Lung (tissue), 12 donors: ENCODE results near the gene IFNA1. TPM values are rescaled to one million over a fixed set of nuclear protein-coding genes. Genes with fewer than 3 reads are reported as not detected.

Source experiments
- ATAC-seq: fragments of 200-7000 bp; cut with Tn5 transposase; one replicate; pipeline ENCODE4 v1.9.1; 2020; ENCODE audit warnings: moderate number of reproducible peaks; ENCODE audit not compliant: insufficient read depth, low FRiP score
- DNase-seq, 3 donors: peaks; one replicate each; pipeline ENCODE4 v3.0.0-alpha.2; 2013 to 2017
- H3K27ac ChIP-seq, 2 donors: one replicate each; pipeline ENCODE4 v1.5.1; 2013; ENCODE audit warnings: mild to moderate bottlenecking in 2 of 2, moderate library complexity in 2 of 2, control low read depth in 1 of 2, inconsistent platforms in 1 of 2, low read depth in 1 of 2, low read length in 1 of 2
- H3K27me3 ChIP-seq, 3 donors: one replicate each; pipeline ENCODE4 v1.5.1; 2013; ENCODE audit warnings: low read length in 2 of 3; ENCODE audit not compliant: control insufficient read depth in 3 of 3, insufficient read depth in 3 of 3
- H3K36me3 ChIP-seq, 4 donors: one replicate each; pipeline ENCODE4 v1.5.1; 2013; ENCODE audit warnings: low read length in 4 of 4, mild to moderate bottlenecking in 1 of 4, moderate library complexity in 1 of 4; ENCODE audit not compliant: control insufficient read depth in 4 of 4, insufficient read depth in 4 of 4
- H3K4me1 ChIP-seq, 5 donors: one replicate each; pipeline ENCODE4 v1.5.1; 2013; ENCODE audit warnings: low read length in 5 of 5, mild to moderate bottlenecking in 2 of 5, moderate library complexity in 1 of 5; ENCODE audit not compliant: control insufficient read depth in 5 of 5, insufficient read depth in 5 of 5
- H3K4me3 ChIP-seq: one replicate; pipeline ENCODE4 v1.5.1; 2013; ENCODE audit warnings: mild to moderate bottlenecking, control low read depth, moderate library complexity
- H3K9ac ChIP-seq, 2 donors: one replicate each; pipeline ENCODE4 v1.5.1; 2013; ENCODE audit warnings: low read length in 2 of 2, control low read depth in 1 of 2; ENCODE audit not compliant: insufficient read depth in 1 of 2
- H3K9me3 ChIP-seq, 4 donors: one replicate each; pipeline ENCODE4 v1.5.1; 2013; ENCODE audit warnings: low read length in 3 of 4, mild to moderate bottlenecking in 1 of 4, moderate library complexity in 1 of 4; ENCODE audit not compliant: control insufficient read depth in 4 of 4, insufficient read depth in 3 of 4
- WGBS, 2 donors: extraction: QIAGEN DNeasy Blood & Tissue Kit; methylation state at CpG; one replicate each; pipeline ENCODE4 v1.1.7; 2013; 5-methylcytosine and 5-hydroxymethylcytosine counted together
- polyA plus RNA-seq, 2 donors: library from polyadenylated mRNA; stranded (reverse); fragments of 200-250 nt; gene quantifications; one replicate each; pipeline ENCODE4 v1.2.1, GENCODE V29; 2013
- total RNA-seq, 2 donors: library from RNA; depleted of rRNA in 1 of 2; stranded (reverse); fragments of >200 nt in 1 of 2; gene quantifications; one replicate each; pipeline ENCODE4 v1.2.1, GENCODE V29; 2014 to 2021
- TF ChIP-seq, protein P1 (sequence below): IDR thresholded peaks from 2 replicates; pipeline ENCODE4 v1.5.1; 2012; ENCODE audit warnings: mild to moderate bottlenecking; ENCODE audit errors: control extremely low read depth, extremely low read depth
- donor health status: control.
- donor health status: control.
- donor health status: Bipolar disorder and iron deficiency.
- donor health status: healthy.
- donor health status: DM: yes; HTN: yes; CAD: no.

The IFNA1 gene
- total and polyA plus RNA-seq, 4 donors, result 0.22 TPM; not detected in 3

DNA sequence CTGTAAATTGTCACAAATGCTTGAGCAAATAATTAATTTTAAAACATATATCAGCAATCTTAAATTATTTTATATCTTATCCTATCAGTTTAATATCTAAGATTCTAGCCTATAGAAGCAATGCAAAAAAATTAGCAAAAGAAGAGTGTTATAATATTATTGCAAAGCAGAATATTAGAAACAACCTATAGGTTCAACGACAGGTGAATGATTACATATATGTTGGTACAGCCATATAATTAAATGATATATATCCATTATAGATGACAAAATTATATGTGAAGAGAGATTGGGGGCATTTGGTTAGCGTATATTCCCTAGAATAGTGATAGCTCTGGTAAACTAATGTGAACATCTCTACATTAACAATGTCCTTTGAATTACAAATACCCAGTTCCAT, 42.0 kb downstream of the IFNA1 start, which contains the start of gene IFNE:
Gene IFNE (minus strand): TSS at position 101 of the 400 bp plus-strand sequence. CDS start 619 bp downstream, outside the sequence.
- TF ChIP-seq, protein P1, sequence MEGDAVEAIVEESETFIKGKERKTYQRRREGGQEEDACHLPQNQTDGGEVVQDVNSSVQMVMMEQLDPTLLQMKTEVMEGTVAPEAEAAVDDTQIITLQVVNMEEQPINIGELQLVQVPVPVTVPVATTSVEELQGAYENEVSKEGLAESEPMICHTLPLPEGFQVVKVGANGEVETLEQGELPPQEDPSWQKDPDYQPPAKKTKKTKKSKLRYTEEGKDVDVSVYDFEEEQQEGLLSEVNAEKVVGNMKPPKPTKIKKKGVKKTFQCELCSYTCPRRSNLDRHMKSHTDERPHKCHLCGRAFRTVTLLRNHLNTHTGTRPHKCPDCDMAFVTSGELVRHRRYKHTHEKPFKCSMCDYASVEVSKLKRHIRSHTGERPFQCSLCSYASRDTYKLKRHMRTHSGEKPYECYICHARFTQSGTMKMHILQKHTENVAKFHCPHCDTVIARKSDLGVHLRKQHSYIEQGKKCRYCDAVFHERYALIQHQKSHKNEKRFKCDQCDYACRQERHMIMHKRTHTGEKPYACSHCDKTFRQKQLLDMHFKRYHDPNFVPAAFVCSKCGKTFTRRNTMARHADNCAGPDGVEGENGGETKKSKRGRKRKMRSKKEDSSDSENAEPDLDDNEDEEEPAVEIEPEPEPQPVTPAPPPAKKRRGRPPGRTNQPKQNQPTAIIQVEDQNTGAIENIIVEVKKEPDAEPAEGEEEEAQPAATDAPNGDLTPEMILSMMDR, result no peak

More for the DNA sequence above, 42.0 kb downstream of the IFNA1 start, which contains the start of gene IFNE:
- Histone ChIP-seq H3K9me3 (no peaks in the 10 kb centered on the region), H3K4me3 (no peak within 1 kb of the TSS), H3K4me1 (no peaks in the 10 kb centered on the region), H3K27me3 (no peaks in the 10 kb centered on the region), H3K9ac (no peak within 1 kb of the TSS), H3K27ac (no peak within 1 kb of the TSS), H3K36me3 (no peaks in the 10 kb centered on the region)
- DNase-seq (no peak), ATAC-seq (no peak)
- WGBS, 2 donors, result 91 to 97% methylated on average over 2 of the region's 2 CpGs

Other genes starting within 250 kb of the IFNA1 start
- gene IFNA7, start 238.2 kb upstream of the IFNA1 start, total RNA-seq, result not detected
- not detected for gene IFNA7, start 238.2 kb upstream of the IFNA1 start, polyA plus RNA-seq
- gene IFNA10, start 233.3 kb upstream of the IFNA1 start, total RNA-seq, result not detected
- not detected for gene IFNA10, start 233.3 kb upstream of the IFNA1 start, polyA plus RNA-seq
- not detected for gene IFNA16, start 223.1 kb upstream of the IFNA1 start, total RNA-seq
- gene IFNA16, start 223.1 kb upstream of the IFNA1 start, polyA plus RNA-seq, result not detected
- gene IFNA17, start 212.2 kb upstream of the IFNA1 start, total RNA-seq, result not detected
- not detected for gene IFNA17, start 212.2 kb upstream of the IFNA1 start, polyA plus RNA-seq
- gene IFNA14, start 200.4 kb upstream of the IFNA1 start, total RNA-seq, result not detected
- gene IFNA14, start 200.4 kb upstream of the IFNA1 start, polyA plus RNA-seq, result not detected
- under 1 TPM in 1 of 2 donors, not detected in 1; 0.28 TPM for gene IFNA5, start 135.1 kb upstream of the IFNA1 start, total RNA-seq
- under 1 TPM in 1 of 2 donors, not detected in 1; 0.12 TPM for gene IFNA5, start 135.1 kb upstream of the IFNA1 start, polyA plus RNA-seq
- 10 to 100 TPM; 21.0 to 39.0 TPM for gene KLHL9, start 105.0 kb upstream of the IFNA1 start, total RNA-seq
- gene KLHL9, start 105.0 kb upstream of the IFNA1 start, polyA plus RNA-seq, result 10 to 100 TPM in 1 of 2 donors, 1 to 10 TPM in 1; 6.5 to 10.5 TPM
- not detected for gene IFNA6, start 89.6 kb upstream of the IFNA1 start, total RNA-seq
- gene IFNA6, start 89.6 kb upstream of the IFNA1 start, polyA plus RNA-seq, result not detected
- gene IFNA13, start 72.4 kb upstream of the IFNA1 start, total RNA-seq, result not detected
- gene IFNA13, start 72.4 kb upstream of the IFNA1 start, polyA plus RNA-seq, result not detected
- not detected for gene IFNA2, start 55.0 kb upstream of the IFNA1 start, total RNA-seq
- not detected for gene IFNA2, start 55.0 kb upstream of the IFNA1 start, polyA plus RNA-seq
- not detected for gene IFNA8, start 31.3 kb upstream of the IFNA1 start, total RNA-seq
- not detected for gene IFNA8, start 31.3 kb upstream of the IFNA1 start, polyA plus RNA-seq
- gene IFNE, start 41.9 kb downstream of the IFNA1 start, total RNA-seq, result not detected
- gene IFNE, start 41.9 kb downstream of the IFNA1 start, polyA plus RNA-seq, result under 1 TPM in 1 of 2 donors, not detected in 1; 0.20 TPM